ENCODE data around the gene CASKIN2.

CASKIN2 gene

DNA sequence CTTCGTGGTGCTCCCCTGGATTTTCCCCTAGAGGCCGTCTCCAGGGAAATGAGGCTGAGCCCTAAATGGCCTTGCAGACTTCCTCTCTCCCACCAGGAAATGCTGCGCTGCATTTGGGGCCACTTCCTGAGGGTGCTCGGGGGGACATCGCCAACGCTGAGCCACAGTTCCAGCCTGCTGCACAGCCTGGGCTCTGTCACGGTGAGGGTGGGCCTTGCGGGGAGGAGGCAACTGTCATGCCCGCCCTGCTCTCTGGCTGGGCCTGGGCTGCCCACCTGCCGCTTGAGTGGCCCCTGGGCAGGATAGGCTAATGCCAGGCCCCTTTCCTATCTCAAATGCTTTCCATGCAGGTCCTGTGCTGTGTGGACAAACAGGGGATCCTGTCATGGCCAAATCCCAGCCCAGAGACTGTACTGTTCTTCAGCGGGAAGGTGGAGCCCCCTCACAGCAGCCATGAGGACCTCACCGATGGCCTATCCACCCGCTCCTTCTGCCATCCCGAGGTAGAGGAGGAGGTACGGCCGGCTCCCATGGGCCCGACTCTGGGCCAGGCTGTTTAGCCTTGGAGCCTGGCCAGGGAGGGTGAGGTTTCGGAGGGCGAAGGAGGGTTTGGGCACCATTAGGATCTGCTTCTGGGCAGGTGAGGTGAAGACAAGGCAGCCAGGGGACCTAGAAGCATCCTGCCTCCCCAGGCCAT is 24.2 kb downstream of the CASKIN2 start:
- Histone ChIP-seq H3K4me1 (no peaks in the 10 kb centered on the region), H3K4me3 (ENCODE audit: low read depth, low read length) (no peak overlapping the region), H3K9me3 (no peaks in the 10 kb centered on the region), H3K36me3 (peaks cover 11% of the 10 kb centered on the region), H3K27me3 (no peaks in the 10 kb centered on the region)
- TF ChIP-seq, protein P1, sequence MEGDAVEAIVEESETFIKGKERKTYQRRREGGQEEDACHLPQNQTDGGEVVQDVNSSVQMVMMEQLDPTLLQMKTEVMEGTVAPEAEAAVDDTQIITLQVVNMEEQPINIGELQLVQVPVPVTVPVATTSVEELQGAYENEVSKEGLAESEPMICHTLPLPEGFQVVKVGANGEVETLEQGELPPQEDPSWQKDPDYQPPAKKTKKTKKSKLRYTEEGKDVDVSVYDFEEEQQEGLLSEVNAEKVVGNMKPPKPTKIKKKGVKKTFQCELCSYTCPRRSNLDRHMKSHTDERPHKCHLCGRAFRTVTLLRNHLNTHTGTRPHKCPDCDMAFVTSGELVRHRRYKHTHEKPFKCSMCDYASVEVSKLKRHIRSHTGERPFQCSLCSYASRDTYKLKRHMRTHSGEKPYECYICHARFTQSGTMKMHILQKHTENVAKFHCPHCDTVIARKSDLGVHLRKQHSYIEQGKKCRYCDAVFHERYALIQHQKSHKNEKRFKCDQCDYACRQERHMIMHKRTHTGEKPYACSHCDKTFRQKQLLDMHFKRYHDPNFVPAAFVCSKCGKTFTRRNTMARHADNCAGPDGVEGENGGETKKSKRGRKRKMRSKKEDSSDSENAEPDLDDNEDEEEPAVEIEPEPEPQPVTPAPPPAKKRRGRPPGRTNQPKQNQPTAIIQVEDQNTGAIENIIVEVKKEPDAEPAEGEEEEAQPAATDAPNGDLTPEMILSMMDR (IDR thresholded peaks at IDR 0.05; ENCODE audit: low read depth, low read length), result no peak
- DNase-seq, result no peak

DNA sequence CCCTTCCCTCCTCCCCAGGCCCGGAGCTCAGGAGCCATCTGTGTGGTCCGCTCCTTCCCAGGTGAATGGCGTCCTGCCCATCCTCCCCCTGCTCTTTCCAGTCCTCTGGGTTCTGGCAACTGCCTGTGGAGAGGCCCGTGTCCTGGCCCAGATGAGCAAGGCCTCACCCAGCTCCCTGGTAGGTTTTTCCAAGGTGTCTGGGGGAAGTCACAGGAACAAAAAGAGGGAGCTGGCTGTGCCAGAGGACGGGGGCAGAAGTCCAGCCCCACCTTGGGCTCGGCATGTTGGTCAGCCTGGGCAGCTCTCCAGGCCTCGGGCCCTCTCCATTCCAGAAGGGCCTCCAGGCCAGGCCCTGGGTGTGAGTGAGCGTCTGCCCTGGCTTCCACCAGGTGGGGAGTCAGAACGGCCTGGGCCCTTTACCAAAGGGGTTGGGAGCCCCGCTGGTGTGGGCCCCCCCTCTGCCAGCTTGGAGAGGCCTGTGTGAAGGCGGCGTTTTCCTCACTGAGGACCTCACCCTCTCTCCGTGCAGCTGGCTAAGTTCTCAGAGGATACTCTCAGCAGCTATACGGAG is 25.1 kb downstream of the CASKIN2 start:
- Histone ChIP-seq H3K27me3 (no peaks in the 10 kb centered on the region), H3K4me3 (ENCODE audit: low read depth, low read length) (no peak overlapping the region), H3K36me3 (peaks cover 3% of the 10 kb centered on the region), H3K9me3 (no peaks in the 10 kb centered on the region), H3K4me1 (no peaks in the 10 kb centered on the region)
- TF ChIP-seq, protein P1 (IDR thresholded peaks at IDR 0.05; ENCODE audit: low read depth, low read length), result no peak
- no peak for DNase-seq

DNA sequence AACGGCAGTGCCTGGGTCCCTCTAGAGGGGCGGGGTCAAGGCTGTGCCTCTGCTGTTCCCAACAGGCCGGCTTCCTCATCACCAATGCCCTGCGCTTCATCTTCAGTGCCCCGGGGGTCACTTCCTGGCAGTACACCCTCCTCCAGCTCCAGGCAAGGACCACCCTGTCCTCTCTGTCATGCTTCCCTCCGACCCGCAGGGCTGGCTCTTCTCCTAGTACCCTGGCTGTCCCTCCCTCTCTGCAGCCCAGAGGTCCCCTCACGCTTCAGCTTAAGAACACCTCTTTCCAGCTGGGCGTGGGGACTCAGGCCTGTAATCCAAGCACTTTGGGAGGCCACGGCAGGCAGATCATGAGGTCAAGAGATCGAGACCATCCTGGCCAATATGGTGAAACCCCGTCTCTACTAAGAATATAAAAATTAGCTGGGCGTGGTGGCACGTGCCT is 25.8 kb downstream of the CASKIN2 start:
- H3K4me1 ChIP-seq, result no peaks in the 10 kb centered on the region
- no peaks in the 10 kb centered on the region for H3K27me3 ChIP-seq
- no peaks in the 10 kb centered on the region for H3K9me3 ChIP-seq
- H3K4me3 ChIP-seq (ENCODE audit: low read depth, low read length), result no peak overlapping the region
- DNase-seq, result no peak
- peaks cover 3% of the 10 kb centered on the region for H3K36me3 ChIP-seq
- TF ChIP-seq, protein P1 (IDR thresholded peaks at IDR 0.05; ENCODE audit: low read depth, low read length), result no peak

DNA sequence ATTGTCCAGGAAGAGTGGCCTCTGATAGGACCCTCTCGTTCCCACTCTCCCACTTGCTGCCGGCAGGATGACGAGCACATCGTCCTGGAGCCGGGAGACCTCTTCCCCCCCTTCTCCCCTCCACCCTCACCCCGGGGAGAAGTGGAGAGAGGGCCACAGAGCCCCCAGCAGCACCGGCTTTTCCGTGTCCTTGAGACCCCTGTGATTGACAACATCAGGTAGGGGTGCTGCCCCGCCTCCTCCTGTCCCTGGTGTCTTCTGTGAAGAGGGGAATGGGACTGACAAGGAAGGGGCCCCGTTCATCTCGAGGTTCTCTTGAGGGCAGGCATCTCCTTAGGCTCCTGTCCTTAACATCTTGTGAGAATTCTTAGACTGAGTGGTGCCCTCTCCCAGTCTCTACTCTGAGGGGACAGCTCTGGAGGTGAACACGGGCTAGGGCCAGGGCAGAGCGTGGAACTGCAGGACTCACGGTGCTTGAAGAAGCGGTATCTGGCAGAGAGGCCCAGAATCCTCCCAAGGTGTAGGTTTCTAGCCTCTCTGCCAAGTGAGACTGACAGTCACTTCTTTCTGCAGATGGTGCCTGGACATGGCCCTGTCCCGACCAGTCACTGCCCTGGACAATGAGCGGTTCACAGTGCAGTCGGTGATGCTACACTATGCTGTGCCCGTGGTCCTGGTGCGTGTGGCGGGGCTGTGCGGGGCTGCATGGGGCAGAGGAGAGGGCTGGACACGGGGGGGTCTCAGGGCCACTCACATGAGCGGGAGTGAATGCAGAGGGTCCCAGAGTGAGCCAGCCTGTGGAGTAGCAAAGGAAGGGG is 26.4 kb downstream of the CASKIN2 start:
- no peak overlapping the region for H3K4me3 ChIP-seq (ENCODE audit: low read depth, low read length)
- no peak for DNase-seq
- TF ChIP-seq, protein P1 (IDR thresholded peaks at IDR 0.05; ENCODE audit: low read depth, low read length), result no peak
- H3K9me3 ChIP-seq, result no peaks in the 10 kb centered on the region
- peaks cover 3% of the 10 kb centered on the region for H3K36me3 ChIP-seq
- H3K4me1 ChIP-seq, result no peaks in the 10 kb centered on the region
- H3K27me3 ChIP-seq, result no peaks in the 10 kb centered on the region

DNA sequence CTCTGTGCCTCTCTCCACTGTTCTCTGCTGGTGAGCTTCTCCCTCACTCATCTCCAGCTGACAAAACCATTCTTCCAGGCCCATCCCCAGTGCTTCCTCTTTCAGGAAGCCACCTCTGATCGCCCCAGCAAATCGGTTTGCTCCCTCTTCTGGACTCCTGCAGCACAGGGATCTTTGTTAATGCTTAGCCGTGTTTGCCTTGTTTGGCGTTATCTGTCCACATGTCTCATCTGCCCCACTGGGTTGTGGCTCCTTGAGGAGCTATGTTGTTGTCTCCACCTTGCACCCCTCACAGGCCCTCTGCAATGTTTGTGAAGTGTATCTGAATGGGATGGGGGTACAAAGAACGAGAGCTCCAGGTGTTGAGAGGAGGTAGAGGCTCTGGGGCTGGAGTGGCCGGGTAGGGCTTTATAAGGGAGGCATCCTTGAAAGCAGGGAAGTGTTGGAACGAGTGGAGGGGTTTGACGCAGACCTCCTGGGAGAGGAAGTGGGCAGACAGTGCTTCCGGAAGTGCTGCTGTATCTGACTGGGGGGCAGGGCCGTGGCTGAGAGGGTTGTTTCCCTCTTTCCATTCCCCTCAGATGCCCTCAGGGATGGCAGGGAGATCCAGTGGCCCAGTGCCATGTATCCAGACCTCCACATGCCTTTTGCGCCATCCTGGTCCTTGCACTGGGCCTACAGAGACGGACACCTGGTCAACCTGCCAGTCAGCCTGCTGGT is 27.8 kb downstream of the CASKIN2 start:
- H3K9me3 ChIP-seq, result no peaks in the 10 kb centered on the region
- DNase-seq, result no peak
- H3K27me3 ChIP-seq, result no peaks in the 10 kb centered on the region
- no peaks in the 10 kb centered on the region; the same call in none of the 2 replicates for H3K36me3 ChIP-seq
- H3K4me1 ChIP-seq, result no peaks in the 10 kb centered on the region
- no peak overlapping the region for H3K4me3 ChIP-seq (ENCODE audit: low read depth, low read length)
- TF ChIP-seq, protein P1 (IDR thresholded peaks at IDR 0.05; ENCODE audit: low read depth, low read length), result no peak

All from BE2C (cell line).